Endothelial cell of umbilical vein (primary cell): ENCODE measurements around the gene ANXA2R.
"Not testable (repeated sequence)": the region's sequence is repeated elsewhere in the genome, so short reads cannot be mapped to it uniquely, and the experiment has no call there.

Experiments
- CTCF ChIP-seq, 2 donors: IDR thresholded peaks; 1 replicate in 1 of 2; 2 replicates in 1 of 2; pipeline ENCODE4 v1.5.1; 2011; ENCODE audit warnings: low read length in 2 of 2, mild to moderate bottlenecking in 2 of 2, moderate library complexity in 2 of 2, control low read depth in 1 of 2, inconsistent platforms in 1 of 2, low read depth in 1 of 2; ENCODE audit not compliant: insufficient read depth in 1 of 2; ENCODE audit errors: extremely low read depth in 1 of 2
- EZH2 ChIP-seq: IDR thresholded peaks from 2 replicates; pipeline ENCODE4 v1.6.1; 2012; ENCODE audit warnings: borderline replicate concordance, low read depth, mild to moderate bottlenecking, moderate library complexity, low read length, inconsistent platforms; ENCODE audit not compliant: severe bottlenecking
- FOS ChIP-seq: IDR thresholded peaks from 2 replicates; pipeline ENCODE4 v1.6.1; 2011; ENCODE audit warnings: mild to moderate bottlenecking, low read length, moderate library complexity, borderline replicate concordance; ENCODE audit not compliant: insufficient read depth
- GATA2 ChIP-seq: IDR thresholded peaks from 2 replicates; pipeline ENCODE4 v1.7.0; 2011; ENCODE audit warnings: low read depth, mild to moderate bottlenecking, moderate library complexity, mixed read lengths, low read length; ENCODE audit not compliant: insufficient read length, insufficient read depth
- JUN ChIP-seq: IDR thresholded peaks from 2 replicates; pipeline ENCODE4 v1.6.1; 2011; ENCODE audit warnings: borderline replicate concordance, low read depth; ENCODE audit not compliant: insufficient read length, insufficient read depth
- MYC ChIP-seq: IDR thresholded peaks from one replicate; pipeline ENCODE4 v1.6.1; 2011; ENCODE audit warnings: mild to moderate bottlenecking, low read depth, low read length
- POLR2A ChIP-seq: IDR thresholded peaks from 2 replicates; pipeline ENCODE4 v1.6.1; 2012; ENCODE audit warnings: low read depth, mild to moderate bottlenecking, control low read depth, low read length
- POLR2AphosphoS5 ChIP-seq: IDR thresholded peaks from 2 replicates; pipeline ENCODE4 v1.6.1; 2012; ENCODE audit warnings: low read depth, mild to moderate bottlenecking, control low read depth, low read length, moderate library complexity; ENCODE audit not compliant: insufficient read depth
- TF ChIP-seq, protein P1 (sequence below): IDR thresholded peaks from 2 replicates; pipeline ENCODE4 v1.6.1; 2011; ENCODE audit not compliant: insufficient read depth, insufficient read length

DNA sequence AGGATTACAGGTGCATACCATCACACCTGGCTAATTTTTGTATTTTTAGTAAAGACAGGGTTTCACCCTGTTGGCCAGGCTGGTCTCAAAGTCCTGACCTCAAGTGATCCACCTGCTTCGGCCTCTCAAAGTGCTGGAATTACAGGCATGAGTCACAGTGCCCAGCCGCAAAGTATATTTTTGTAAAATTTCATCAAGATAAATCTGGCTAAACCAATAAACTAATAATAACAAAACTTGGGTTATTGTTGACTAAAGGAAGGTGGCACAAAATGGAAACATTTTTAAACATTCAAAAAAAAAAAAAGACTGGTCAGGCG is 29.2 kb upstream of the ANXA2R start:
- not testable (repeated sequence) for TF ChIP-seq EZH2; CTCF (IDR thresholded peaks at IDR 0.05; ENCODE audit: extremely low read depth in 1 of 2, insufficient read depth in 1 of 2, low read depth in 1 of 2, low read length in 2 of 2); FOS; JUN; POLR2A; GATA2; POLR2AphosphoS5; MYC
- TF ChIP-seq, protein P1, sequence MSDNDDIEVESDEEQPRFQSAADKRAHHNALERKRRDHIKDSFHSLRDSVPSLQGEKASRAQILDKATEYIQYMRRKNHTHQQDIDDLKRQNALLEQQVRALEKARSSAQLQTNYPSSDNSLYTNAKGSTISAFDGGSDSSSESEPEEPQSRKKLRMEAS = not testable (repeated sequence)
